HepG2 (cell line): ENCODE measurements around the gene GPR4. TPM values are rescaled to one million over a fixed set of nuclear protein-coding genes. Genes with fewer than 3 reads are reported as not detected.

Experiments used
- ATF7 ChIP-seq, 2 experiments: fragments of 450-650 bp in 1 of 2; sonication (generic) in 1 of 2; formaldehyde crosslinking in 1 of 2; IDR thresholded peaks; 2 replicates each; pipeline versions ENCODE4 v1.4.0 to v1.6.1; 2016 to 2020; ENCODE audit warnings: antibody characterized with exemption in 1 of 2, mild to moderate bottlenecking in 1 of 2, missing genetic modification reagents in 1 of 2
- EZH2 ChIP-seq: conservative IDR thresholded peaks from 2 replicates; pipeline ENCODE4 v1.6.1; 2012; ENCODE audit warnings: mild to moderate bottlenecking, low read depth, low read length, moderate library complexity
- HNF4G ChIP-seq, 2 experiments: sonication (generic) in 1 of 2; formaldehyde crosslinking in 1 of 2; IDR thresholded peaks; 2 replicates each; pipeline versions ENCODE4 v1.4.0 to v1.6.1; 2011 to 2020; ENCODE audit warnings: borderline replicate concordance in 2 of 2, low read depth in 2 of 2, mild to moderate bottlenecking in 2 of 2, low read length in 1 of 2, missing genetic modification reagents in 1 of 2, moderate library complexity in 1 of 2
- JDP2 ChIP-seq: sonication (generic); formaldehyde crosslinking; IDR thresholded peaks from 2 replicates; pipeline ENCODE4 v1.8.1; 2022; ENCODE audit warnings: missing genetic modification reagents, borderline replicate concordance
- MEF2D ChIP-seq: sonication (generic); formaldehyde crosslinking; IDR thresholded peaks from 2 replicates; pipeline ENCODE4 v1.5.1; 2020; ENCODE audit warnings: mild to moderate bottlenecking, missing genetic modification reagents
- PAWR ChIP-seq: sonication (generic); formaldehyde crosslinking; IDR thresholded peaks from 2 replicates; pipeline ENCODE4 v1.4.0; 2020; ENCODE audit warnings: missing genetic modification reagents, mild to moderate bottlenecking, borderline replicate concordance
- SMYD3 ChIP-seq: sonication (generic); formaldehyde crosslinking; IDR thresholded peaks from 2 replicates; pipeline ENCODE4 v1.8.1; 2023; ENCODE audit warnings: mild to moderate bottlenecking, missing genetic modification reagents
- SPEN ChIP-seq: sonication (generic); formaldehyde crosslinking; IDR thresholded peaks from 2 replicates; pipeline ENCODE4 v1.5.1; 2020; ENCODE audit warnings: low read depth, mild to moderate bottlenecking, missing genetic modification reagents
- TBX3 ChIP-seq: fragments of 450-650 bp; IDR thresholded peaks from 2 replicates; pipeline ENCODE4 v1.6.1; 2017; ENCODE audit warnings: antibody characterized with exemption, mild to moderate bottlenecking, inconsistent platforms, borderline replicate concordance
- TGIF2 ChIP-seq: IDR thresholded peaks from 2 replicates; pipeline ENCODE4 v1.6.1; 2016; ENCODE audit warnings: control low read depth, missing compliant biosample characterization
- ZNF496 ChIP-seq: sonication (generic); formaldehyde crosslinking; IDR thresholded peaks from 2 replicates; pipeline ENCODE4 v1.8.1; 2023; ENCODE audit warnings: mild to moderate bottlenecking, moderate library complexity, missing genetic modification reagents; ENCODE audit not compliant: insufficient replicate concordance
- ZNF598 ChIP-seq: sonication (generic); formaldehyde crosslinking; IDR thresholded peaks from 2 replicates; pipeline ENCODE4 v1.5.1; 2020; ENCODE audit warnings: mild to moderate bottlenecking, missing genetic modification reagents, borderline replicate concordance
- ZSCAN22 ChIP-seq: sonication (generic); formaldehyde crosslinking; IDR thresholded peaks from 2 replicates; pipeline ENCODE4 v1.4.0; 2020; ENCODE audit warnings: mild to moderate bottlenecking, missing genetic modification reagents
- polyA plus RNA-seq, 8 experiments: library from polyadenylated mRNA; depleted of rRNA in 3 of 8; stranded (reverse) in 7 of 8; unstranded in 1 of 8; fragments of >200 nt; fragmentation: Illumina TruSeq in 4 of 8; extraction: Trizol in 4 of 8; gene quantifications; 2 replicates each; pipeline versions ENCODE4 v1.2.1 to v1.2.3, GENCODE V29; 2011 to 2016; ENCODE audit warnings: low read depth in 4 of 8, missing spikeins in 1 of 8, mixed read lengths in 1 of 8; ENCODE audit not compliant: insufficient read depth in 1 of 8
- total RNA-seq, 5 experiments: library from RNA; depleted of rRNA; stranded (reverse); fragments of >200 nt; fragmentation: Illumina TruSeq; extraction: Trizol; gene quantifications; 2 replicates each; pipeline ENCODE4 v1.2.3, GENCODE V29; 2016; ENCODE audit warnings: low read depth in 1 of 5
- TF ChIP-seq, protein P1 (sequence below): sonication (generic); formaldehyde crosslinking; IDR thresholded peaks from 2 replicates; pipeline ENCODE4 v1.4.0; 2020; ENCODE audit warnings: missing genetic modification reagents
- TF ChIP-seq, protein P2 (sequence below): sonication (generic); formaldehyde crosslinking; IDR thresholded peaks from 2 replicates; pipeline ENCODE4 v1.4.0; 2020; ENCODE audit warnings: mild to moderate bottlenecking, low read depth, missing genetic modification reagents
- TF ChIP-seq, protein P3 (sequence below): sonication (generic); formaldehyde crosslinking; IDR thresholded peaks from 2 replicates; pipeline ENCODE4 v1.5.0; 2020; ENCODE audit warnings: mild to moderate bottlenecking, missing genetic modification reagents, moderate library complexity
- TF ChIP-seq, protein P4 (sequence below): sonication (generic); formaldehyde crosslinking; IDR thresholded peaks from 2 replicates; pipeline ENCODE4 v1.8.1; 2023; ENCODE audit warnings: mild to moderate bottlenecking, missing genetic modification reagents
- TF ChIP-seq, protein P5 (sequence below): sonication (generic); formaldehyde crosslinking; IDR thresholded peaks from 2 replicates; pipeline ENCODE4 v1.5.0; 2020; ENCODE audit warnings: missing genetic modification reagents

The GPR4 gene
- total and polyA plus RNA-seq, 2 of the 13 experiments (the other 11 are each of a cell fraction or from before 2014, with no cell fraction given) = 0.15 TPM; not detected in 1

DNA sequence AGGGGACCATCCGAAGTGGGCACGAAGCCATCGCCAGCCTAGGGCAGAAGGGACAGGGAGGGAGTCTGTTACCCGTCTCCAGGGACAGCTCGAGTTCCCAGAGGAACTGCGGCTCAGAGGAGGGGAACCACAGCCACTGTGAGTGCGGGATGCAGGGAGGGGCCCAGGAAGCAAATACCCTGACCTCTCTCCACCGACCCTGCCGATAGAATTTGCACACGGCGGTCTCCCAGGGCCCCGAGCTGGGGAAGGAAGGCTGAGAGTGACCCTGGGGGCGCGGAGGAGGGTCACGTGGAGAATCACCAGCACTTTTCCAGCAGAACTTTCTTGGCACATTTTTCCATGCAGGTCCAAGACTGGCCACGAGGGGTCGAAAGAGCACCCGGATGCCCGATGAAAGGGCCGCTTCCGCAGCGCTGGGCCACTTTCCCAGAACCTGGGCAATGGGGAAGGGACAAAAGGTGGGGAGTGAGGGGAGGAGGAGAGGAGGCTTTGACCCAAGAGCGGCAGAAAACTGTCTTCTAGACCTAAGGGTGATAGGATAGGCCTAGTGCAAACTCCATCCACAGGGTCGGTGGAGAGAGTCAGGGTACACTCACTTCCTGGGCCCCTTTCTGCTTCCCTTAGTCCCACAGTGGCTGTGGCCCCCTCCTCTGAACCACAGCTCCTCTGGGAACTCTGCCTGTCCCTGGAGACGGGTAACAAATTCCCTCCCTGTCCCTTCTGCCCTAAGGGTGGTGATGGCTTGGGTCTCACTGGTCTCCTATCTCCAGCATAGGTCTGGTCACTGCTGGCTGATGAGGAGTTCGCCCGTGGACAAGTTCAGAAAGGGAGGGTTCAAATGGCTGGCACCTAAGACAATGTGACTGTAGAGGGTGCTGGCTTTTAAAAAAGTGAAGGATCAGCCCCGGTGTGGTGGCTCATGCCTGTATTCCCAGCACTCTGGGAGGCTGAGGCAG, 5.3 kb upstream of the GPR4 start (continued):
- TF ChIP-seq, protein P1, sequence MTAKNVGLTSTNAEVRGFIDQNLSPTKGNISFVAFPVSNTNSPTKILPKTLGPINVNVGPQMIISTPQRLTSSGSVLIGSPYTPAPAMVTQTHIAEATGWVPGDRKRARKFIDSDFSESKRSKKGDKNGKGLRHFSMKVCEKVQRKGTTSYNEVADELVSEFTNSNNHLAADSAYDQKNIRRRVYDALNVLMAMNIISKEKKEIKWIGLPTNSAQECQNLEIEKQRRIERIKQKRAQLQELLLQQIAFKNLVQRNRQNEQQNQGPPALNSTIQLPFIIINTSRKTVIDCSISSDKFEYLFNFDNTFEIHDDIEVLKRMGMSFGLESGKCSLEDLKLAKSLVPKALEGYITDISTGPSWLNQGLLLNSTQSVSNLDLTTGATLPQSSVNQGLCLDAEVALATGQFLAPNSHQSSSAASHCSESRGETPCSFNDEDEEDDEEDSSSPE (CRISPR knock-in tag) = 0 out of 2 replicates have a peak, but pooled peaks have one; percentile 25
- TF ChIP-seq, protein P2, sequence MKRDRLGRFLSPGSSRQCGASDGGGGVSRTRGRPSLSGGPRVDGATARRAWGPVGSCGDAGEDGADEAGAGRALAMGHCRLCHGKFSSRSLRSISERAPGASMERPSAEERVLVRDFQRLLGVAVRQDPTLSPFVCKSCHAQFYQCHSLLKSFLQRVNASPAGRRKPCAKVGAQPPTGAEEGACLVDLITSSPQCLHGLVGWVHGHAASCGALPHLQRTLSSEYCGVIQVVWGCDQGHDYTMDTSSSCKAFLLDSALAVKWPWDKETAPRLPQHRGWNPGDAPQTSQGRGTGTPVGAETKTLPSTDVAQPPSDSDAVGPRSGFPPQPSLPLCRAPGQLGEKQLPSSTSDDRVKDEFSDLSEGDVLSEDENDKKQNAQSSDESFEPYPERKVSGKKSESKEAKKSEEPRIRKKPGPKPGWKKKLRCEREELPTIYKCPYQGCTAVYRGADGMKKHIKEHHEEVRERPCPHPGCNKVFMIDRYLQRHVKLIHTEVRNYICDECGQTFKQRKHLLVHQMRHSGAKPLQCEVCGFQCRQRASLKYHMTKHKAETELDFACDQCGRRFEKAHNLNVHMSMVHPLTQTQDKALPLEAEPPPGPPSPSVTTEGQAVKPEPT (CRISPR knock-in tag) = no peak
- TF ChIP-seq ZSCAN22 (CRISPR knock-in tag) (no peak), SPEN (peak; percentile 36; the same call in 1 of the 2 replicates), SMYD3 (CRISPR knock-in tag) (no peak), ZNF496 (no peak), ZNF598 (no peak), JDP2 (CRISPR knock-in tag) (no peak), TBX3 (no peak), MEF2D (CRISPR knock-in tag) (no peak), HNF4G (IDR thresholded peaks at IDR 0.05; ENCODE audit: borderline replicate concordance, low read depth, low read length) (no peak), HNF4G (CRISPR knock-in tag; IDR thresholded peaks at IDR 0.05; ENCODE audit: borderline replicate concordance, low read depth) (0 out of 2 replicates have a peak, but pooled peaks have one; percentile 42), TGIF2 (CRISPR knock-in tag) (no peak), EZH2 (no peak), ATF7 (IDR thresholded peaks at IDR 0.05) (no peak), ATF7 (CRISPR knock-in tag; IDR thresholded peaks at IDR 0.05) (no peak), PAWR (CRISPR knock-in tag) (no peak)
- TF ChIP-seq, protein P3, sequence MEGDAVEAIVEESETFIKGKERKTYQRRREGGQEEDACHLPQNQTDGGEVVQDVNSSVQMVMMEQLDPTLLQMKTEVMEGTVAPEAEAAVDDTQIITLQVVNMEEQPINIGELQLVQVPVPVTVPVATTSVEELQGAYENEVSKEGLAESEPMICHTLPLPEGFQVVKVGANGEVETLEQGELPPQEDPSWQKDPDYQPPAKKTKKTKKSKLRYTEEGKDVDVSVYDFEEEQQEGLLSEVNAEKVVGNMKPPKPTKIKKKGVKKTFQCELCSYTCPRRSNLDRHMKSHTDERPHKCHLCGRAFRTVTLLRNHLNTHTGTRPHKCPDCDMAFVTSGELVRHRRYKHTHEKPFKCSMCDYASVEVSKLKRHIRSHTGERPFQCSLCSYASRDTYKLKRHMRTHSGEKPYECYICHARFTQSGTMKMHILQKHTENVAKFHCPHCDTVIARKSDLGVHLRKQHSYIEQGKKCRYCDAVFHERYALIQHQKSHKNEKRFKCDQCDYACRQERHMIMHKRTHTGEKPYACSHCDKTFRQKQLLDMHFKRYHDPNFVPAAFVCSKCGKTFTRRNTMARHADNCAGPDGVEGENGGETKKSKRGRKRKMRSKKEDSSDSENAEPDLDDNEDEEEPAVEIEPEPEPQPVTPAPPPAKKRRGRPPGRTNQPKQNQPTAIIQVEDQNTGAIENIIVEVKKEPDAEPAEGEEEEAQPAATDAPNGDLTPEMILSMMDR (CRISPR knock-in tag) = peak; percentile 92
- TF ChIP-seq, protein P4, sequence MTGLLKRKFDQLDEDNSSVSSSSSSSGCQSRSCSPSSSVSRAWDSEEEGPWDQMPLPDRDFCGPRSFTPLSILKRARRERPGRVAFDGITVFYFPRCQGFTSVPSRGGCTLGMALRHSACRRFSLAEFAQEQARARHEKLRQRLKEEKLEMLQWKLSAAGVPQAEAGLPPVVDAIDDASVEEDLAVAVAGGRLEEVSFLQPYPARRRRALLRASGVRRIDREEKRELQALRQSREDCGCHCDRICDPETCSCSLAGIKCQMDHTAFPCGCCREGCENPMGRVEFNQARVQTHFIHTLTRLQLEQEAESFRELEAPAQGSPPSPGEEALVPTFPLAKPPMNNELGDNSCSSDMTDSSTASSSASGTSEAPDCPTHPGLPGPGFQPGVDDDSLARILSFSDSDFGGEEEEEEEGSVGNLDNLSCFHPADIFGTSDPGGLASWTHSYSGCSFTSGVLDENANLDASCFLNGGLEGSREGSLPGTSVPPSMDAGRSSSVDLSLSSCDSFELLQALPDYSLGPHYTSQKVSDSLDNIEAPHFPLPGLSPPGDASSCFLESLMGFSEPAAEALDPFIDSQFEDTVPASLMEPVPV = peak; percentile 45; the same call in 1 of the 2 replicates
- TF ChIP-seq, protein P5, sequence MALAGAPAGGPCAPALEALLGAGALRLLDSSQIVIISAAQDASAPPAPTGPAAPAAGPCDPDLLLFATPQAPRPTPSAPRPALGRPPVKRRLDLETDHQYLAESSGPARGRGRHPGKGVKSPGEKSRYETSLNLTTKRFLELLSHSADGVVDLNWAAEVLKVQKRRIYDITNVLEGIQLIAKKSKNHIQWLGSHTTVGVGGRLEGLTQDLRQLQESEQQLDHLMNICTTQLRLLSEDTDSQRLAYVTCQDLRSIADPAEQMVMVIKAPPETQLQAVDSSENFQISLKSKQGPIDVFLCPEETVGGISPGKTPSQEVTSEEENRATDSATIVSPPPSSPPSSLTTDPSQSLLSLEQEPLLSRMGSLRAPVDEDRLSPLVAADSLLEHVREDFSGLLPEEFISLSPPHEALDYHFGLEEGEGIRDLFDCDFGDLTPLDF (CRISPR knock-in tag) = no peak
